ENCODE measurements around the gene LIPC. TPM values are rescaled to one million over a fixed set of nuclear protein-coding genes. Genes with fewer than 3 reads are reported as not detected.

Gene LIPC
- polyA plus RNA-seq, 1 experiment, result 0.31 TPM

DNA sequence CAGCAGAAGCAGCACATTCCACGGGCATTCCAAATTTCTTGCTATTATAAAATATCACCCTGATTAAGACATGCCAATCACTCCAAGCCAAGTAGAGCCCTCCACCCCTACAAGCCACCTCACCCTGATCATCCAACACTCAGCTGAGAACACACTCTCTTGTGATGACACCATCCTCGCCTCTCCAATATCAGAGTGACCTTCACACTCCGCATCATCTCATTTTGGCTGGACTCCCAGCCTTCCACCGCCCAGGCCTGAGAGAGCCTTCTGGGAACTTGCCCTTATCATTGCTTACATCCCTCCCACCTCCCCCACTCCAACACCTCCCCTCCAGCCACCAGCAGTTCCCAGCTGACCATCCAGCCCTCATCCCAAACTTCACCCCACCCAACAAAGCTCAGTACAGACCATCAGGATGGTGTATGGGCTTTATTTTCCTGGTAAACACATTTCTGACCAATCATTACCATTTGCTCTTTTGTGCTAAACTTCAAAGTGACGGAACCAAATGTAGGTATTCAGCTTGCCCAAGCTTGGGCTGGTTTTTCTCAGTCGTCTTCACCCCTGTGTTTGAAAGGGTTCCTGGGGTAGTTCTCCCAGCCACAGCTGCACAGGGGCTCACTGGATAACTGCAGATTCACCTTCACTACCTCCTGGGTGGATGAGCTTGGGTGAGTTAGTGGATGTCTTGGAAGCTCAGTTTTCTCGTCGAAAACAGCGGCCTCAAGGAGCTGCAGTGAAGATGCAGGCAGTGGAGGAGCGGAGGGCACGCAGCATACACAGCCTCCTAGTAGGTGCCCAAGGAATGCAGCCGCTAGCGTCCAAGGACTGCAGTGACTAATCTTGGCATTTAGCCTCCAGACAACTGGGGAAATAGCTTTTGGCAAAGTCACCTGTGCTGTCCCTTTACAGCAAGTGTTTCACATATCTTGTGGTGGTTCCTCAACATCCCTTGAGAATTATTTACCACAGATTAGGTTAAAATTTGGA is 115.1 kb downstream of the LIPC start:
- no peaks in the 10 kb centered on the region; the same call in 1 of the 2 replicates for H3K27me3 ChIP-seq (ENCODE audit: control insufficient read depth, insufficient read depth, low read length)
- CTCF ChIA-PET, result interaction anchor here (0.9 kb wide), 2 partner anchors 12 to 25 kb away, joined by 3 to 5 read pairs; no protein-coding TSS in a partner anchor
- POLR2A ChIA-PET, result no interaction called here
- DNase-seq (ENCODE audit: low read depth), result peak; percentile 50
- TF ChIP-seq, protein P1, sequence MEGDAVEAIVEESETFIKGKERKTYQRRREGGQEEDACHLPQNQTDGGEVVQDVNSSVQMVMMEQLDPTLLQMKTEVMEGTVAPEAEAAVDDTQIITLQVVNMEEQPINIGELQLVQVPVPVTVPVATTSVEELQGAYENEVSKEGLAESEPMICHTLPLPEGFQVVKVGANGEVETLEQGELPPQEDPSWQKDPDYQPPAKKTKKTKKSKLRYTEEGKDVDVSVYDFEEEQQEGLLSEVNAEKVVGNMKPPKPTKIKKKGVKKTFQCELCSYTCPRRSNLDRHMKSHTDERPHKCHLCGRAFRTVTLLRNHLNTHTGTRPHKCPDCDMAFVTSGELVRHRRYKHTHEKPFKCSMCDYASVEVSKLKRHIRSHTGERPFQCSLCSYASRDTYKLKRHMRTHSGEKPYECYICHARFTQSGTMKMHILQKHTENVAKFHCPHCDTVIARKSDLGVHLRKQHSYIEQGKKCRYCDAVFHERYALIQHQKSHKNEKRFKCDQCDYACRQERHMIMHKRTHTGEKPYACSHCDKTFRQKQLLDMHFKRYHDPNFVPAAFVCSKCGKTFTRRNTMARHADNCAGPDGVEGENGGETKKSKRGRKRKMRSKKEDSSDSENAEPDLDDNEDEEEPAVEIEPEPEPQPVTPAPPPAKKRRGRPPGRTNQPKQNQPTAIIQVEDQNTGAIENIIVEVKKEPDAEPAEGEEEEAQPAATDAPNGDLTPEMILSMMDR (IDR thresholded peaks at IDR 0.05; ENCODE audit: insufficient read depth, low read depth, low read length), result no peak
- H3K36me3 ChIP-seq (ENCODE audit: control insufficient read depth, insufficient read depth, low read length), result no peaks in the 10 kb centered on the region
- no peak overlapping the region for H3K4me3 ChIP-seq (ENCODE audit: low read depth, low read length)

DNA sequence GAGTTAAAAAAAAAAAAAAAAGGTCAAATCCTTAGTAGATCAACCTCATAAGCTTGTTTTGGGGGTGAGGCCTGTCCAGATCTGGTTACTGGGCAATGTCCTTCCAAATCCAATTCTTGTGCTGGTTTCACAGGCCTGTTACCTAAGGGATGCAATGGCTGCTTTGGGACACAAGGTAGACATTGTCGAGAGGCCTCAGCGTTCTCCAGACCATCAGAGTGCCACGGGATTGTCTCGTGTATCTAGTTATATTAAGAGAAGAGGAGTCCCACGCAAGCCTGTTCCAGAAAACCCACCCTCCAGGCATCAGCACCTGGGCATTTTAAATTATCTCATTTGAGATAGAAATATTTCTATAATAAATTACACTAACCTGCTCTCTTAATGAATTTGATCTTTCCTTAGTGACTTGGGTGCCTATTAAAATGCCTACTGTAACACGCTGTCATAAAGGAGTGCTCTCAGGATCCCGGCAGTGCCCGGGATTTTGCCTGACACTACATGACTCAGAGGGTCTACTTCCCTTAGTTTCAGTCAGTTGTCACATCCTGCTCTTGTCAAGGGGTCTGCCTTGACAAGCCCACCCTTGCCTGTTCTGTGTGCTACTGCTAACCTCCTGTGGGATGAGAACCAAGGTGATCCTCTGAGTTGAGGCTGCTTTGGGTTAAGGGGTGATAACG is 116.0 kb downstream of the LIPC start:
- TF ChIP-seq, protein P1 (IDR thresholded peaks at IDR 0.05; ENCODE audit: insufficient read depth, low read depth, low read length), result no peak
- Histone ChIP-seq H3K4me3 (ENCODE audit: low read depth, low read length) (no peak overlapping the region), H3K27me3 (ENCODE audit: control insufficient read depth, insufficient read depth, low read length) (no peaks in the 10 kb centered on the region), H3K36me3 (ENCODE audit: control insufficient read depth, insufficient read depth, low read length) (no peaks in the 10 kb centered on the region)
- ChIA-PET CTCF (interaction anchor here (0.9 kb wide), 1 partner anchor 26 kb away, joined by 5 read pairs; no protein-coding TSS in a partner anchor), POLR2A (no interaction called here)
- DNase-seq (ENCODE audit: low read depth), result no peak

DNA sequence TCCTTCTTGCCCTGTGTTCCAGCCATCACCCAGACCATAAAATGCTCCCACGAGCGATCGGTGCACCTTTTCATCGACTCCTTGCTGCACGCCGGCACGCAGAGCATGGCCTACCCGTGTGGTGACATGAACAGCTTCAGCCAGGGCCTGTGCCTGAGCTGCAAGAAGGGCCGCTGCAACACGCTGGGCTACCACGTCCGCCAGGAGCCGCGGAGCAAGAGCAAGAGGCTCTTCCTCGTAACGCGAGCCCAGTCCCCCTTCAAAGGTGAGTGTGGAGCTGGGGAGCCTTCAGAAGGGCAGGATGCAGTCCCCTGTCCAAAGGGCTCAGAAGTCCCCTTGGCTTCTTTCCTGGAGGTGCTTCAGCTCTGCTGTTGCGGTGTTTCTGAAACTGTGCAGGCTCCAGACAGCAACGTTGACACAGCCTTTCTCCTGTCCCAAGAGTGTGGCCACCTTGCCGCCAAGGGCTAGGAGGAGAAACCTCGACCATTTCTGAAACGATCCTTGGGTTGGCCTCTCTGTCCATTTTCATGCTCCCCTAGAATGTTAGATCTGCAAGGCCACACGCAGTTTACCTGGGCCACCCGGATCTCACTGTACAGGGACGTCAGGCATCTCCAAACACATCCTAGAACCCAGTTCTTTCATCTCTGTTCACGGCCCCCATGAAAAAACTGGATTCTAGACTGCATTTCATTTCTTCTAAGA is 116.7 kb downstream of the LIPC start:
- DNase-seq (ENCODE audit: low read depth), result no peak
- no peak overlapping the region for H3K4me3 ChIP-seq (ENCODE audit: low read depth, low read length)
- TF ChIP-seq, protein P1 (IDR thresholded peaks at IDR 0.05; ENCODE audit: insufficient read depth, low read depth, low read length), result no peak
- no peaks in the 10 kb centered on the region for H3K36me3 ChIP-seq (ENCODE audit: control insufficient read depth, insufficient read depth, low read length)
- POLR2A ChIA-PET, result no interaction called here
- no peaks in the 10 kb centered on the region for H3K27me3 ChIP-seq (ENCODE audit: control insufficient read depth, insufficient read depth, low read length)
- CTCF ChIA-PET, result no interaction called here

DNA sequence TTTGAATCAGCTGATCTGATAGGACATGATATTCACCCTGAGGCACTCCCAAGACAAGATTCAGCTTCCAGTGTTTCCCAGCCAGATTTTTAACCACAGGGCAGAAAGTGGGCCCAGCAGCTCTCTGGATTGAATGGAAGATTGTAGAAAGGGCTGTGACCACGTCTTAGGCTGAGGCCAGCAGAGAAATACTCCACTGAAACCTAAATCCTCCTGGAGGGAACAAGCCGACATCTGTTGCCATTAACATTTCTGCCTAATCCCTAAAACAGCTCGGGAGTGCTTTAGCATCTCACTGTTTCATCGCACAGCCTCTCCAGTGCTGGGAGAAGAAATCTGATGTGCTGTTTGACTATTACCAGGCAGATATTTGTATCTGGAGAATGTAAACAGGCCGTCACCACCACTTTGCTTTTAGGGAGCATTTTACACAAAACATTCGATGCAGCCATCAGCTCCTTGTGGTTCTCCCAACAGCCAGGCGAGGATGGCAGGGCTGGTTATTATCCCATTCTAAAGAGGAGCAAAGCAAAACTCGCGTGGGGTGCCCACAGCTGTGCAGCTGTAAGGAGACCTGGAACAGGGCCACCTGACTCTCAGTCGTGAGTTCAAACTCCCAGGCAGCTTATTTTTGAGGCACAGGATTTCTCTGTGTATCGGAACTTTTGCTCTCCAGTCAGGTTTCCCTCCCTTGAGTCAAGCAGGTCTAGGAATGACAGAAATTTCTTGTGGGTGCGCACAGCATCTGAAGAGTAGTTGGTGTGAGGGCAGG is 117.4 kb downstream of the LIPC start:
- DNase-seq (ENCODE audit: low read depth), result no peak
- no peaks in the 10 kb centered on the region for H3K27me3 ChIP-seq (ENCODE audit: control insufficient read depth, insufficient read depth, low read length)
- CTCF ChIA-PET, result interaction anchor here (2.0 kb wide), 1 partner anchor 115 kb away, joined by 5 read pairs; no protein-coding TSS in a partner anchor
- POLR2A ChIA-PET, result no interaction called here
- H3K36me3 ChIP-seq (ENCODE audit: control insufficient read depth, insufficient read depth, low read length), result no peaks in the 10 kb centered on the region
- no peak overlapping the region for H3K4me3 ChIP-seq (ENCODE audit: low read depth, low read length)
- TF ChIP-seq, protein P1 (IDR thresholded peaks at IDR 0.05; ENCODE audit: insufficient read depth, low read depth, low read length), result no peak

Measured in BJ (cell line).